Measurements from ENCODE around the gene CNIH2. TPM values are rescaled to one million over a fixed set of nuclear protein-coding genes. Genes with fewer than 3 reads are reported as not detected.

The CNIH2 gene
- total RNA-seq (0.17 TPM in 1 of 2 replicates, not detected in the other), polyA plus RNA-seq (0.57 and 1.4 TPM in 2 replicates), polyA minus RNA-seq (ENCODE audit: low replicate concordance) (not detected in 2 replicates)
- polyA plus RNA-seq (2012): 0.50 and 1.7 TPM in 2 replicates

GRCh38 chr11:66277471-66278362, at the start of gene CNIH2:
TSS of gene CNIH2 (plus strand) at chr11:66278175. CDS start at chr11:66278457, 282 bp downstream.
- Histone ChIP-seq H4K20me1 (ENCODE audit: control insufficient read depth, extremely low read depth, insufficient read depth, low read length) (peaks cover 1% of the 10 kb centered on the region), H3K9ac (ENCODE audit: insufficient read depth, low read length) (peak within 1 kb of the TSS; percentile 2), H3K4me2 (ENCODE audit: extremely low read depth, insufficient read depth, low read length) (peak within 1 kb of the TSS; percentile 68)

GRCh38 chr11:66228521-66228920, 49.5 kb upstream of the CNIH2 start:
- no peak overlapping the region for H3K9ac ChIP-seq (ENCODE audit: insufficient read depth, low read length)
- peaks cover 3% of the 10 kb centered on the region for H3K36me3 ChIP-seq (ENCODE audit: control insufficient read depth, insufficient read depth, low read length)
- H3K4me3 ChIP-seq (replicated peaks in 1 of 4; ENCODE audit: control extremely low read depth in 1 of 4, insufficient read depth in 1 of 4, low read depth in 3 of 4, low read length in 4 of 4): no peak overlapping the region

More at GRCh38 chr11:66277471-66278362, at the start of gene CNIH2:
- H3K9me3 ChIP-seq (ENCODE audit: control insufficient read depth, insufficient read depth, low read depth, low read length): no peaks in the 10 kb centered on the region
- no peak within 1 kb of the TSS for H3K27ac ChIP-seq (ENCODE audit: insufficient read depth, low read length)
- H3K27me3 ChIP-seq (ENCODE audit: control insufficient read depth, insufficient read depth, low read length): no peaks in the 10 kb centered on the region
- H3K79me2 ChIP-seq (ENCODE audit: control insufficient read depth, insufficient read depth, low read length): no peaks in the 10 kb centered on the region
- peak within 1 kb of the TSS in 1 of 4 experiments; percentile 36 for H3K4me3 ChIP-seq (replicated peaks in 1 of 4; ENCODE audit: control extremely low read depth in 1 of 4, insufficient read depth in 1 of 4, low read depth in 3 of 4, low read length in 4 of 4)
- H2AFZ ChIP-seq (ENCODE audit: low read length): no peak within 1 kb of the TSS
- TF ChIP-seq EZH2 (IDR thresholded peaks at IDR 0.05; ENCODE audit: low read length, missing control alignments) (no peak), CTCF (conservative IDR thresholded peaks at IDR 0.05 in 1 of 2, IDR thresholded peaks at IDR 0.05 in 1 of 2; ENCODE audit: low read depth in 1 of 2, low read length in 2 of 2) (no peak)
- H3K36me3 ChIP-seq (ENCODE audit: control insufficient read depth, insufficient read depth, low read length): peaks cover 20% of the 10 kb centered on the region
- peaks cover 2% of the 10 kb centered on the region for H3K4me1 ChIP-seq (ENCODE audit: control insufficient read depth, extremely low read depth, insufficient read depth, low read length)
- no peak for DNase-seq (ENCODE audit: low read depth in 2 of 2)

More at GRCh38 chr11:66228521-66228920, 49.5 kb upstream of the CNIH2 start:
- Histone ChIP-seq H3K4me2 (ENCODE audit: extremely low read depth, insufficient read depth, low read length) (no peak overlapping the region), H3K27me3 (ENCODE audit: control insufficient read depth, insufficient read depth, low read length) (no peaks in the 10 kb centered on the region), H4K20me1 (ENCODE audit: control insufficient read depth, extremely low read depth, insufficient read depth, low read length) (no peaks in the 10 kb centered on the region), H3K27ac (ENCODE audit: insufficient read depth, low read length) (no peak overlapping the region), H3K79me2 (ENCODE audit: control insufficient read depth, insufficient read depth, low read length) (no peaks in the 10 kb centered on the region), H3K4me1 (ENCODE audit: control insufficient read depth, extremely low read depth, insufficient read depth, low read length) (no peaks in the 10 kb centered on the region), H2AFZ (ENCODE audit: low read length) (no peak overlapping the region), H3K9me3 (ENCODE audit: control insufficient read depth, insufficient read depth, low read depth, low read length) (no peaks in the 10 kb centered on the region)
- no peak for DNase-seq (ENCODE audit: low read depth in 2 of 2)
- TF ChIP-seq EZH2 (IDR thresholded peaks at IDR 0.05; ENCODE audit: low read length, missing control alignments) (no peak), CTCF (conservative IDR thresholded peaks at IDR 0.05 in 1 of 2, IDR thresholded peaks at IDR 0.05 in 1 of 2; ENCODE audit: low read depth in 1 of 2, low read length in 2 of 2) (no peak)

All from fibroblast of lung (primary cell).